HG03103 (cell line): ENCODE results near the gene RAET1E.
"Not testable (repeated sequence)": the region's sequence is repeated elsewhere in the genome, so short reads cannot be mapped to it uniquely, and the experiment has no call there.

Source experiments
- ATAC-seq: cut with Tn5 transposase; IDR thresholded peaks from one replicate; pipeline ENCODE4 v1.9.1; 2021; ENCODE audit warnings: low read depth; ENCODE audit not compliant: unreplicated experiment

The RAET1E gene

GRCh38 chr6:149864578-149865535, 33.1 kb downstream of the RAET1E start:
- no peak for ATAC-seq

- ATAC-seq = peak; percentile 79
These were observed 34.0 kb downstream of the RAET1E start, which contains the start of gene LRP11 for GRCh38 chr6:149863698-149864577. Gene LRP11, minus strand, starts transcription at chr6:149864359. Its CDS starts 339 bp downstream, at chr6:149864020.

GRCh38 chr6:149862922-149863697, 34.8 kb downstream of the RAET1E start:
- ATAC-seq = peak; percentile 26

GRCh38 chr6:149862424-149862738, 35.5 kb downstream of the RAET1E start:
- ATAC-seq = not testable (repeated sequence)

GRCh38 chr6:149861603-149862423, 36.1 kb downstream of the RAET1E start:
- ATAC-seq = no peak

GRCh38 chr6:149860834-149861602, 36.9 kb downstream of the RAET1E start:
- no peak for ATAC-seq

- no peak for ATAC-seq
These were observed 37.4 kb downstream of the RAET1E start for GRCh38 chr6:149860513-149860833.

GRCh38 chr6:149859938-149860337, 38.0 kb downstream of the RAET1E start:
- ATAC-seq = no peak

GRCh38 chr6:149859368-149859767, 38.5 kb downstream of the RAET1E start:
- no peak for ATAC-seq

GRCh38 chr6:149857541-149857940, 40.4 kb downstream of the RAET1E start:
- ATAC-seq = no peak

- no peak for ATAC-seq
These were observed 41.5 kb downstream of the RAET1E start for GRCh38 chr6:149856256-149856994.

- no peak for ATAC-seq
These were observed 42.2 kb downstream of the RAET1E start for GRCh38 chr6:149855741-149856140.

GRCh38 chr6:149855040-149855654, 42.8 kb downstream of the RAET1E start:
- ATAC-seq = no peak

GRCh38 chr6:149854532-149854931, 43.4 kb downstream of the RAET1E start:
- no peak for ATAC-seq

GRCh38 chr6:149854017-149854416, 43.9 kb downstream of the RAET1E start:
- not testable (repeated sequence) for ATAC-seq

- ATAC-seq = no peak
These were observed 45.0 kb downstream of the RAET1E start for GRCh38 chr6:149852881-149853280.

GRCh38 chr6:149852180-149852579, 45.7 kb downstream of the RAET1E start:
- no peak for ATAC-seq
